Nephron progenitor cell (in vitro differentiated cells): ENCODE measurements around the gene AGPAT1.

Experiments used
- DNase-seq: peaks from one replicate; pipeline ENCODE4 v3.0.0; 2021
- H3K27ac Mint-ChIP-seq: 2 replicates; pipeline ENCODE4 v1.8.0; 2021; ENCODE audit warnings: mild to moderate bottlenecking, moderate library complexity, mixed read lengths
- H3K27me3 Mint-ChIP-seq: 2 replicates; pipeline ENCODE4 v1.8.0; 2021; ENCODE audit warnings: mild to moderate bottlenecking, low read depth, mixed read lengths; ENCODE audit not compliant: poor library complexity
- H3K36me3 Mint-ChIP-seq: 2 replicates; pipeline ENCODE4 v1.8.0; 2021; ENCODE audit warnings: low read depth, mixed read lengths
- H3K4me1 Mint-ChIP-seq: 2 replicates; pipeline ENCODE4 v1.8.0; 2021; ENCODE audit warnings: mixed read lengths
- H3K4me3 Mint-ChIP-seq: 2 replicates; pipeline ENCODE4 v1.8.0; 2021; ENCODE audit warnings: mild to moderate bottlenecking, moderate library complexity, mixed read lengths
- H3K9me3 Mint-ChIP-seq: 2 replicates; pipeline ENCODE4 v1.8.0; 2021; ENCODE audit warnings: mild to moderate bottlenecking, moderate library complexity, mixed read lengths
- CTCF ChIP-seq: fragments of 200-600 bp; sonication (generic); IDR thresholded peaks from 2 replicates; pipeline ENCODE4 v1.5.0; 2021; ENCODE audit warnings: antibody characterized with exemption

The AGPAT1 gene

GRCh38 chr6:32175322-32175710 is 568 bp downstream of the AGPAT1 start:
- no peak for TF ChIP-seq CTCF
- no peaks in the 10 kb centered on the region for H3K27me3 Mint-ChIP-seq
- peak overlapping the region; percentile 93 for H3K4me3 Mint-ChIP-seq
- no peak for DNase-seq
- peaks cover 23% of the 10 kb centered on the region for H3K36me3 Mint-ChIP-seq
- H3K4me1 Mint-ChIP-seq = peaks cover 66% of the 10 kb centered on the region
- H3K27ac Mint-ChIP-seq = no peak overlapping the region
- H3K9me3 Mint-ChIP-seq = no peaks in the 10 kb centered on the region

GRCh38 chr6:32174416-32174815 is 1.5 kb downstream of the AGPAT1 start:
- no peak for DNase-seq
- no peaks in the 10 kb centered on the region for H3K27me3 Mint-ChIP-seq
- H3K4me1 Mint-ChIP-seq = peaks cover 57% of the 10 kb centered on the region
- TF ChIP-seq CTCF = no peak
- H3K36me3 Mint-ChIP-seq = peaks cover 29% of the 10 kb centered on the region
- no peaks in the 10 kb centered on the region for H3K9me3 Mint-ChIP-seq
- H3K27ac Mint-ChIP-seq = no peak overlapping the region
- H3K4me3 Mint-ChIP-seq = peak overlapping the region; percentile 93

DNA sequence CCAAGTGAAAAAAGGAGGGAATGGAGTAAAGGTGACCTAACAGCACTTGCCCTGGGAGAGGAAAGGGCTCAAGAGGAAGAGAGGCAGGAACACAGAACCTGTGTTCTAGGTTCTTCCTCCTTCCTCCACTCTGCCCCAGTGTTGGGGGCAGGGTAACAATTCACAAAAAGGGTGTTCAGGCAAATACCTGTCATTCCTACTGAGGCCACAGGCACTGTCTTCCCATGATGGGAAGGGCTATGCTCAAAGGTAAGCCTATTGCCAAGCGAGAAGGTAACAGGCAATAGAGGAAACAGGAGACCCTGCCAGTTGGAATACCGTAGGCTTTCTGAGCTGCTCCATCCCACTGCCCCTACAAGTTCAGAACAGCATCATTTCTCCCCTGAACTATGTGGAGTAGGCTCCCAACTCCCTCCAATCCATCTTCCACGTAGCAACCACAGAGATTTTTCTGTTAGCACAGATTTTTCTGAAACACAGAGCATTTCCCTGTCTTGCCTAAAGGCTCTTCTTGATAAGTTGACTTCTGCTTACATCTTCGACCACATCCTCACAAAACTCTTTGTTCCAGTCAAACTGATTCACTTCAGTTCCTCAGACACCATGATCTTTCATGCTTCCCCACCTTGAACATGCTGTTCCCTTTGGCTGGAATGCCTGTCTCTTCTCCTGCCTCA is 2.7 kb downstream of the AGPAT1 start:
- H3K4me3 Mint-ChIP-seq = no peak overlapping the region
- peak overlapping the region; percentile 3 for H3K27ac Mint-ChIP-seq
- no peak for DNase-seq
- no peak for TF ChIP-seq CTCF
- H3K27me3 Mint-ChIP-seq = no peaks in the 10 kb centered on the region
- peaks cover 34% of the 10 kb centered on the region for H3K36me3 Mint-ChIP-seq
- H3K9me3 Mint-ChIP-seq = no peaks in the 10 kb centered on the region
- peaks cover 49% of the 10 kb centered on the region for H3K4me1 Mint-ChIP-seq

GRCh38 chr6:32171234-32171633 is 4.7 kb downstream of the AGPAT1 start:
- Mint-ChIP-seq H3K4me1 (peaks cover 33% of the 10 kb centered on the region), H3K36me3 (peaks cover 44% of the 10 kb centered on the region), H3K27ac (no peak overlapping the region), H3K4me3 (no peak overlapping the region), H3K9me3 (no peaks in the 10 kb centered on the region), H3K27me3 (no peaks in the 10 kb centered on the region)
- TF ChIP-seq CTCF = no peak
- DNase-seq = no peak

DNA sequence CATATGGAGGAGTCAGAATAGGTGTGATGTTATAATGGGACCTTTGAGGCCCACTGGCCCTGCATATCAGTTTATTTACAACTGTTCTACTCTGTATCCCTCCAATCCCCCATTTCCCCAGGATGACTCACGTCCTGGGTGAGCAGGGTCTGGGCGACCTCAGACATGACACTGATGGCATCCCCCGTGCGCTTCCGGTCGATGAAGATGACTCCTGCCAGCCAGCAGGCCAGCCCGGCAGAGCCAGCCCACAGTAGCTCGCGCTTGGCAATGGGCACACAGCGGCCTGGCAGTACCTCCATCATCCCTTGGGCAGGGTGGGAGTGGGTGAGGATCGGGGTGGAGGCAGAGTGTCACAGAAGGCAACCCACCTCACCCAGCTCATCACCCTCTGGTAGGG is 5.6 kb downstream of the AGPAT1 start:
- peaks cover 53% of the 10 kb centered on the region for H3K36me3 Mint-ChIP-seq
- no peak for DNase-seq
- H3K9me3 Mint-ChIP-seq = no peaks in the 10 kb centered on the region
- peaks cover 36% of the 10 kb centered on the region for H3K4me1 Mint-ChIP-seq
- no peak overlapping the region for H3K27ac Mint-ChIP-seq
- H3K27me3 Mint-ChIP-seq = no peaks in the 10 kb centered on the region
- H3K4me3 Mint-ChIP-seq = no peak overlapping the region
- TF ChIP-seq CTCF = no peak
